GM21528 (cell line): Measurements from ENCODE around the gene CALCOCO2.
"Not testable (repeated sequence)": the region's sequence is repeated elsewhere in the genome, so short reads cannot be mapped to it uniquely, and the experiment has no call there.

Experiments used
- ATAC-seq: cut with Tn5 transposase; IDR thresholded peaks from one replicate; pipeline ENCODE4 v1.9.1; 2021; ENCODE audit warnings: mild to moderate bottlenecking, moderate library complexity; ENCODE audit not compliant: unreplicated experiment, low FRiP score

CALCOCO2 gene

DNA sequence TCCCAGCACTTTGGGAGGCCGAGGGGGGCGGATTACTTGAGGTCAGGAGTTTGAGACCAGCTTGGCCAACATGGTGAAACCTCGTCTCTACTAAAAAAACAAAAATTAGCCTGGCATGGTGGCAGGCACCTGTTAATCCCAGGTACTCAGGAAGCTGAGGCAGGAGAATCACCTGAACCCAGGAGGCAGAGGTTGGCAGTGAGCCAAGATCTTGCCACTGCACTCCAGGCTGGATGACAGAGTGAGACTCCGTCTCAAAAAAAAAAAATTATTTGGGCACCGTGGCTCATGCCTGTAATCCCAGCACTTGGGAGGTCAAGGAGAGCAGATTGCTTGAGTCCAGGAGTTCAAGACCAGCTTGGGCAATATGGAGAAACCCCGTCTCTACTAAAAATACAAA, 9.9 kb upstream of the CALCOCO2 start:
- not testable (repeated sequence) for ATAC-seq

DNA sequence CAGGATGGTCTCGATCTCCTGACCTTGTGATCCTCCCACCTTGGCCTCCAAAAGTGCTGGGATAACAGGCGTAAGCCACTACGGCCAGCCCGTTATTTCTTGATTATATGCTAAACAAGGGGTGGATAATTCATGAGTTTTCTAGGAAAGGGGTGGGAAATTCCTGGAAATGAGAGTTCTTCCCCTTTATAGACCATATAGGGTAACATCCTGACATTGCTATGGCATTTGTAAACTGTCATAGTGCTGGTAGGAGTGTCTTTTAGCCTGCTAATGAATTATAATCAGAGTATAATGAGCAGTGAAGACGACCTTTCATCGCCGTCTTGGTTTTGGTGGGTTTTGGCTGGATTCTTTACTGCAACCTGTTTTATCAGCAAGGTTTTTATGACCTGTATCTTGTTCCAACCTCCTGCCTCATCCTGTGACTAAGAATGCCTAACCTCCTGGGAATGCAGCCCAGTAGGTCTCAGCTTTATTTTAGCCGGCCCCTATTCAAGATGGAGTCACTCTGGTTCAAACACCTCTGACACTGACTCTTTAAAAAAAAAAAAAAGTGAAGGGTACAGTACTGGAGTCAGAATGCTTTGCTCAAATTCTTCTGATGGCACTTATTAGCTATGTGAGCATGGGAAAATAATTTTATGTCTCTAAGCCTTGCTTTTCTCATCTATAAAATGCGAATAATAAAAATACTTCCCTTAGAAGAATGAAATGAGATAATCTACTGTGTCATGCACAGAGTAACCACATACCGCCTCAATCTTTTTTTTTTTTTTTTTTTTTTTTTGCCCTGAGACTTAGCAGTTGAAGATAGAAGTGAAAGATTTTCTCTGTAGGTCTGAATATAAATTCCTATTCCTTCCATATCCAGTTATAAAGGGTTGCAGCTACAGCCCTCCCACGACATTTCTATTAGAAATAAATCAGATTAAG, 5.1 kb upstream of the CALCOCO2 start:
- no peak for ATAC-seq

GRCh38 chr17:48831549-48831883, 681 bp downstream of the CALCOCO2 start:
- ATAC-seq: no peak

DNA sequence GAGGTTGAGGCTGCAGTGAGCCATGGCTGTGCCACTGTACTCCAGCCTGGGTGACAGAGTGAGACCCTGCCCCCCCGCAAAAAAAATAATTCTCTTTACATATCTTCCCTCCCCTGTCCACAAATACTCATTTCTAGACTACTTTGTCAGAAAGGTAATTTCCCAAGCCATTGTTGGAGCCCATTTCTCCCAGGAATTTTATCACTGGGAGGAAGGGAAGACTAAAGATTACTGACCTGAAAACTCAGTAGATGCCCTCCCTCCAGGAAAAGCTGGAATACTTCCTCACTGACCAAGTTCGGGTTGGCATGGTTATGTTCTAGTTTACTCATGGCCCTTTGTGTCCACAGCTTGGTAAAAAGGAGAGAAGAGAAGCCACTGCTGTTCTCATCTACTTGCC, 4.1 kb downstream of the CALCOCO2 start:
- ATAC-seq: no peak

DNA sequence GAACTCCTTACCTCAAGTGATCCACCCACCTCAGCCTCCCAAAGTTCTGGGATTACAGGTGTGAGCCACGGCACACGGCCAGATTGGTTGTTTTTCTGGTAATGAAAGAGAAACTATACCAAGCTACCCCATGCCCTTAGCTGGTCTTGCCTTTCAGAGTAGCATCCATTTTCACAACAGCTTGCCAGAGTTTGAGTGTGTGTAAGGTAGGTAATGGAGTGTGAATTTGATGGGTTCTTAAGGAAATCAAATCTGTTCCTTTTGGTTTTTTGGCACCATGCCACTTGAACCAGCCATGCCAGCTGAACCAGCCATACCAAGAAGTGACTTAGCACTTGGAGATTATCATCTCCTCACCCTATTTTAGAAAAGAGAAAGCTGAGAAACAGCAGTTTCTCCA, 5.1 kb downstream of the CALCOCO2 start:
- no peak for ATAC-seq

- ATAC-seq: not testable (repeated sequence)
These were observed 6.6 kb downstream of the CALCOCO2 start for GRCh38 chr17:48837458-48837857.

DNA sequence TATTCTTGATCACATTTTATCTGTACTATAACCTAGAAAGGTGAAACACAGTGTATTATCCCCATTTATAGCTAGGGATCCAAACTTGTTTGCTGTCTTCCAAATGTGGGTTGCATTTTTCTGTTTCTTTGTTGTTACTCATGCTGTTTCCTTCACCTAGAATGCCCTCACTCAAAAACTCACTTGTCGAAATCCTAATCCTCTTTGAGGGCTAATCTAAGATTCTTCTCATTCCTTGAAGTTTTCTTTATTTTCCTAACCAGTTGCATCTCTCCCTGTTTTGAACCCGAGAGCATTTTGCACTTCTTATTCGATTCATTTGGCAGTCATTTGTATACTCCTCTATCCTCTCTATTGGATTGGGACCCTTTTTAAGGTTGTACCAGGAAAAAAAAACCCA, 9.6 kb downstream of the CALCOCO2 start:
- no peak for ATAC-seq

DNA sequence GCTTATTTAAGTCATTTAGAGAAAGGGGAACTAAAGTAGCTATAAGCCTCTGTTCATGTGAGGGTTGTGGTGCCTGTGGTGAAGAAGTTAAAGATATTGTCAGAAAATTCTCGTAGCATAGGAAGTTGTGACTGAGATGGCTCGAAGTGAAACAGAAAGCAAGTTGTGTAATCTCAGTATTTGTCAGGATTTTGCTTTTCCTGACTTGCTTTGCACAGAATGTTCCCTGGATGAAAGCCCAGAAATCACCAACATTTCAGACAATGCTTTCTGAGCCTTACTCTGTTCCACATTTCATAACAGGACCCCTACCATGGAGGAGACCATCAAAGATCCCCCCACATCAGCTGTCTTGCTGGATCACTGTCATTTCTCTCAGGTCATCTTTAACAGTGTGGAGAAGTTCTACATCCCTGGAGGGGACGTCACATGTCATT, 10.6 kb downstream of the CALCOCO2 start:
- ATAC-seq: peak; percentile 74

DNA sequence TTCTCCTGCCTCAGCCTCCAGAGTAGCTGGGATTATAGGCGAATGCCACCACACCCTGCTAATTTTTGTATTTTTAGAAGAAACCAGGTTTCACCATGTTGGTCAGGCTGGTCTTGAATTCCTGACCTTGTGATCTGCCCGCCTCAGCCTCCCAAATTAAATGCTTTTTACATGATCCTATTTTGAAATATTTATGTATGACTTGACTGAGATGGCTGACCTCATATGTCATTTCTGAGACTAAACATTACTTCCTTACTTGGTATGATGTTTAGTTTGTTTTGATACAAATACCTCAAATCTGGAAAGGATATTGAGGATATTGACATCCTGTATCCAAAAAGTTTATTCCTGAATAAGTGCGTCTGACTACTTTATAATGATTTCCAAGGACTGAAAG, 11.9 kb downstream of the CALCOCO2 start:
- no peak for ATAC-seq

DNA sequence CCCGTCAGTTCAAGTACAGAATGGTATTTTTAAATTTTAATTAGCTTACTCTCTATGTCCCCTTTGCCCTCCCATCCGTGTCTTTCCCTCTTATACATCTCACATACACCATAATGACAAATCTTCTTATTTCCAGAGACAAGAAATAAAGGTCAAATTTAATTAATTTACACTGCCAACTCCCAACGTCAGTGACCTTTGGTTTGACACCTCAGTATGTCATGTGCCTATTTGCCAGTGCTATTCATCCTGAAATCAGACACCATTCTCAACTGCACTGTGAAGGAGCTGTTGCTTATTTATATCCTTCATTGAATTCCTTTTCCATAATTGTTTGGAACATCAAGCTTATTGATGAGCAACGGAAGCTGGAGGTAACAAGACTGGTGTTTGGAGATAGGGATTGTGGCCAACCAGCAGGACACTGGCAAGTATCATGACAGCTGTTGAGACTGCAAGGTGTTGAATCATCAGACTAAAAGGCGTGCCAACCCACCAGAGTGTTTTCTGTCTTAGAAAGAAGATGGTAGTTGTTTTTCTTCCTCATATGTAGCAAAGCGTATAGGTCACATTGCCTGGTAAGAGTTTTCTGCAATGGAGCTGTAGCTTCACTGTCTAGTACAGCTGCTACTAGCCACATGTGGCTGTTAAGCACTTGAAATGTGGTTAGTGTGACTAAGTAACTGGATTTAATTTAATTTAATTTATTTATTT, 12.5 kb downstream of the CALCOCO2 start:
- no peak for ATAC-seq

DNA sequence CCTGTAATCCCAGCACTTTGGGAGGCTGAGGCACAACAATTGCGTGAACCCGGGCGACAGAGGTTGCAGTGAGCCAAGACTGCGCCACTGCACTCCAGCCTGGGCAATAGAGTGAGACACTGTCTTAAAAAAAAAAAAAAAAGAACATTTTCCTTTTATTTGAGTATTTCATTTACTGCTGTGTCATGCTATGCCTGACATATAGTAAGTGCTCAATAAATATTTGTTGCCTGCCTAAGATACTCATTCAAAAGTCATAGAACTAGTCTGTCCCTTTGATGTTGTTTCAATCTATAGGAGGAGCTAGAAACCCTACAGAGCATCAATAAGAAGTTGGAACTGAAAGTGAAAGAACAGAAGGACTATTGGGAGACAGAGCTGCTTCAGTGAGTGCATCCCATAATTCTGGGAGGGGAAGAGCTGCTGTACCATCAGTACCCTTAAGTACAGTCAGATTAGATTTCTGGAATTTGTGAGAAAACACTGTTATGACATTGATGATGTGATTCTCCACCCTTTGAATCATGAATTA, 20.0 kb downstream of the CALCOCO2 start:
- no peak for ATAC-seq

GRCh38 chr17:48854774-48855476, 24.1 kb downstream of the CALCOCO2 start:
- ATAC-seq: no peak

GRCh38 chr17:48856122-48856821, 25.4 kb downstream of the CALCOCO2 start:
- ATAC-seq: no peak

DNA sequence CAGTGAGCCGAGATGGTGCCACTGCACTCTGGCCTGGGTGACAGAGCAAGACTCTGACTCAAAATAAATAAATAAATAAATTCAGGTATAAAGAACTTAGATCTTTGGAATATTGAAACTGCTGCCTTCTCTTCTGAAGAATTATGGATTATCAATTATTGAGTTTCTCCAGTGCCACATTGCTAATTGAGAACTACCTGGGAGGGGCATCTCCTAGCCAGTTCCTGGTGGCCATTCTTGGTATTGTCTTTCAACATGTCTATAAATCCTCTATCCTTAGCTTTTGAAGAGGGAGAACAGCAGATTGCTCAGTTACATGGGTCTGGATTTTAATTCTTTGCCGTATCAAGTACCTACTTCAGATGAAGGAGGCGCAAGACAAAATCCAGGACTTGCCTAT, 29.2 kb downstream of the CALCOCO2 start:
- ATAC-seq: no peak

- no peak for ATAC-seq
These were observed 29.6 kb downstream of the CALCOCO2 start for GRCh38 chr17:48860456-48860855.

GRCh38 chr17:48868916-48869500, 38.2 kb downstream of the CALCOCO2 start:
- no peak for ATAC-seq

DNA sequence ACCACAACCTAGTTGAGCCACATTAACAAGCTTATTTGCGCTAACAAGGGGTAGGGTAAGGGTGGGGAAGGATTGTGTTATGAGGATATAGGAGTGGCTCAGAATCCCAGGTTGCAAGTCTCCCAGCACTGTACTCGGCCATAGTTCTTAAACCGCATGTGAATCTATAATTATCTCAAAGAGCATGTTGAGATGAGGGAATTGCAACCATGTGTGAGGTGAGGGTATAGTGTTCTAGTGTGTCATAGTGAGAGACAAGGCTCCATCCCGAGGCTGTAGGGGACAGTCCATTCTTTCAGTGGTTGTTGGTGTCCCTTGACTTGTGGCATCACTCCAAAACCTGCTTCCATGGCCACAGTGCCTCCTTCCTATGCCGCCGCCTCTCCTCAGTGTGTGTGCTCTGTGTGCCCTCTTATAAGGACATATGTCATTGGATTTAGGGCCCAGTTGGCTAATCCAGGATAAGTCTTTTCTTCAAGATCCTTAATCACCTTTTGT, 39.0 kb downstream of the CALCOCO2 start:
- ATAC-seq: no peak

GRCh38 chr17:48871035-48871550, 40.3 kb downstream of the CALCOCO2 start:
- ATAC-seq: no peak

GRCh38 chr17:48871551-48872351, 40.9 kb downstream of the CALCOCO2 start:
- no peak for ATAC-seq
